Measurements from ENCODE around the gene ABCB7. TPM values are rescaled to one million over a fixed set of nuclear protein-coding genes. Genes with fewer than 3 reads are reported as not detected.
"Not testable (repeated sequence)": the region's sequence is repeated elsewhere in the genome, so short reads cannot be mapped to it uniquely, and the experiment has no call there.

ABCB7 gene
- 29.1 and 31.5 TPM in 2 replicates for total RNA-seq
- long read RNA-seq, full-length matches to known transcripts: 66 of 87 reads
- long read RNA-seq, partial matches to known transcripts: 9 of 87 reads
- long read RNA-seq, other reads (novel, unspliced or antisense): 12 of 87 reads

DNA sequence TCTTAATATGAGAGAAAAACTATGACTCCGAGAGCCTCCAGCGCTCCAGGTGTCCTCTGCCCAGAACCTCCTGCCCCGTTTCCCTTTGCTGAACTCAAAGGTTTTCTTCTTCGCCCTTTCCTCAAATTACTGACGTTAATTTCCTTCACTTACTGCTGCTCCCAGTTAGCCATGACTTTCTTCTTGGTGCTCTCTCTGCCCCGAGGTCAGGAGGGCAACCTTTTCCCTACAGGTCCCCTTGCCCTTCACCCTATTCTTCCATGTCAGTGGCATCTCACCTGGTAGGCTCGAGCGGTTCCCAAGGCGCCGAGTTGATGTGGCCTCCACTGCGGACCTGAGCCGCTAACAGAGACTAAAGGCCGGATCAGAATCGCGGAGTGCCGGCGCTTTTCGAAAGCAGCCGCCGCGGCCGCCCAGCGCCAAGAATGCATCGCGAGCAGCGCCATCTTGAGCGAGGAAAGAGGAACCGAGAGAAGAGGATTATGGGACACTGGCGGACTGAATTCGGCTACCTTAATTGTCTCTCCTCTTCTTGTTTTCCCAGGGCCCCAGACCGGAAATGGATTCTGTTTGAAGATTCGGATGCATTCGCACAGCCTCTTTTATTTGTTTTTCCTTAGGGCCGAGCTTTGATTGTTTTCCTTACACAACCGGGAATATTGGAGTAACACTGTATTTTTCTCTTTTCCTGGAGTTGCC lies at the start of gene ABCB7:
Gene ABCB7 (minus strand): TSS at position 457 of the 699 bp plus-strand sequence. CDS start 11 bp downstream, at position 446.
- Mint-ChIP-seq H3K36me3 (ENCODE audit: low read depth) (peaks cover 2% of the 10 kb centered on the region), H3K9me3 (no peaks in the 10 kb centered on the region), H3K27ac (ENCODE audit: unreplicated experiment) (peak within 1 kb of the TSS; percentile 90), H3K27me3 (ENCODE audit: low read depth) (no peaks in the 10 kb centered on the region), H3K4me1 (peaks cover 30% of the 10 kb centered on the region), H3K4me3 (peak within 1 kb of the TSS; percentile 98)
- TF ChIP-seq, protein P1, sequence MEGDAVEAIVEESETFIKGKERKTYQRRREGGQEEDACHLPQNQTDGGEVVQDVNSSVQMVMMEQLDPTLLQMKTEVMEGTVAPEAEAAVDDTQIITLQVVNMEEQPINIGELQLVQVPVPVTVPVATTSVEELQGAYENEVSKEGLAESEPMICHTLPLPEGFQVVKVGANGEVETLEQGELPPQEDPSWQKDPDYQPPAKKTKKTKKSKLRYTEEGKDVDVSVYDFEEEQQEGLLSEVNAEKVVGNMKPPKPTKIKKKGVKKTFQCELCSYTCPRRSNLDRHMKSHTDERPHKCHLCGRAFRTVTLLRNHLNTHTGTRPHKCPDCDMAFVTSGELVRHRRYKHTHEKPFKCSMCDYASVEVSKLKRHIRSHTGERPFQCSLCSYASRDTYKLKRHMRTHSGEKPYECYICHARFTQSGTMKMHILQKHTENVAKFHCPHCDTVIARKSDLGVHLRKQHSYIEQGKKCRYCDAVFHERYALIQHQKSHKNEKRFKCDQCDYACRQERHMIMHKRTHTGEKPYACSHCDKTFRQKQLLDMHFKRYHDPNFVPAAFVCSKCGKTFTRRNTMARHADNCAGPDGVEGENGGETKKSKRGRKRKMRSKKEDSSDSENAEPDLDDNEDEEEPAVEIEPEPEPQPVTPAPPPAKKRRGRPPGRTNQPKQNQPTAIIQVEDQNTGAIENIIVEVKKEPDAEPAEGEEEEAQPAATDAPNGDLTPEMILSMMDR (conservative IDR thresholded peaks at IDR 0.05): no peak
- DNase-seq (ENCODE audit: low read depth, low spot score): peak; percentile 42

DNA sequence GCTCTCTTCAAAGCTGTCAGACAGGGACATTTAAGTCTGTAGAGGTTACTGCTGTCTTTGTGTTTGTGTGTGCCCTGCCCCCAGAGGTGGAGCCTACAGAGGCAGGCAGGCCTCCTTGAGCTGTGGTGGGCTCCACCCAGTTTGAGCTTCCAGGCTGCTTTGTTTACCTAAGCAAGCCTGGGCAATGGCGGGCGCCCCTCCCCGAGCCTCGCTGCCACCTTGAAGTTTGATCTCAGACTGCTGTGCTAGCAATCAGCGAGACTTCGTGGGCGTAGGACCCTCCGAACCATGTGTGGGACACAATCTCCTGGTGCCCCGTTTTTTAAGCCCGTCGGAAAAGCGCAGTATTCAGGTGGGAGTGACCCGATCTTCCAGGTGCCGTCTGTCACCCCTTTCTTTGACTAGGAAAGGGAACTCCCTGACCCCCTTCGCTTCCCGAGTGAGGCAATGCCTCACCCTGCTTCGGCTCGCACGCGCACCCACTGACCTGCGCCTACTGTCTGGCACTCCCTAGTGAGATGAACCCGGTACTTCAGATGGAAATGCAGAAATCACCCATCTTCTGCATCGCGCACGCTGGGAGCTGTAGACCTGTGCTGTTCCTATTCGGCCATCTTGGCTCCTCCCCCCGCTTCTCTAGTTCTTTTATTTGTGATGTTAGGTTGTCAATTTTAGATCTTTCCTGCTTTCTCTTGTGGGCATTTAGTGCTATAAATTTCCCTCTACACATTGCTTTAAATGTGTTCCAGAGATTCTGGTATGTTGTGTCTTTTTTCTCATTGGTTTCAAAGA lies 32.5 kb upstream of the ABCB7 start:
- H3K27ac Mint-ChIP-seq (ENCODE audit: unreplicated experiment); DNase-seq (ENCODE audit: low read depth, low spot score); H3K9me3 Mint-ChIP-seq; H3K36me3 Mint-ChIP-seq (ENCODE audit: low read depth); H3K4me1 Mint-ChIP-seq; H3K27me3 Mint-ChIP-seq (ENCODE audit: low read depth); H3K4me3 Mint-ChIP-seq: not testable (repeated sequence)

DNA sequence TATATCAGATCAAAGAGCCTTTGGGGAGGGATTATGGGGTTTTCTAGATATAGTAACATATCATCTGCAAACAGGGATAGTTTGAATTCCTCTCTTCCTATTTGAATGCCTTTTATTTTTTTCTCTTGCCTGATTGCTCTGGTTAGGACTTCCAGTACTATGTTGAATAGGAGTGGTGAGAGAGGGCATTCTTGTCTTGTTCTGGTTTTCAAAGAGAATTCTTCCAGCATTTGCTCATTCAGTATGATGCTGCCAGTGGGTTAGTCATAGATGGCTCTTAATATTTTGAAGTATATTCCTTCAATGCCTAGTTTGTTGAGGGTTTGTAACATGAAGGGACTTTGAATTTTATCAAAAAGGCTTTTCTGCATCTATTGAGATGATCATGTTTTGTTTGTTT lies 25.6 kb upstream of the ABCB7 start:
- Mint-ChIP-seq H3K27me3 (ENCODE audit: low read depth) (no peaks in the 10 kb centered on the region), H3K4me3 (no peak overlapping the region), H3K36me3 (ENCODE audit: low read depth) (peaks cover 2% of the 10 kb centered on the region), H3K4me1 (no peaks in the 10 kb centered on the region), H3K9me3 (no peaks in the 10 kb centered on the region), H3K27ac (ENCODE audit: unreplicated experiment) (no peak overlapping the region)
- no peak for DNase-seq (ENCODE audit: low read depth, low spot score)
- TF ChIP-seq, protein P1 (conservative IDR thresholded peaks at IDR 0.05): no peak

DNA sequence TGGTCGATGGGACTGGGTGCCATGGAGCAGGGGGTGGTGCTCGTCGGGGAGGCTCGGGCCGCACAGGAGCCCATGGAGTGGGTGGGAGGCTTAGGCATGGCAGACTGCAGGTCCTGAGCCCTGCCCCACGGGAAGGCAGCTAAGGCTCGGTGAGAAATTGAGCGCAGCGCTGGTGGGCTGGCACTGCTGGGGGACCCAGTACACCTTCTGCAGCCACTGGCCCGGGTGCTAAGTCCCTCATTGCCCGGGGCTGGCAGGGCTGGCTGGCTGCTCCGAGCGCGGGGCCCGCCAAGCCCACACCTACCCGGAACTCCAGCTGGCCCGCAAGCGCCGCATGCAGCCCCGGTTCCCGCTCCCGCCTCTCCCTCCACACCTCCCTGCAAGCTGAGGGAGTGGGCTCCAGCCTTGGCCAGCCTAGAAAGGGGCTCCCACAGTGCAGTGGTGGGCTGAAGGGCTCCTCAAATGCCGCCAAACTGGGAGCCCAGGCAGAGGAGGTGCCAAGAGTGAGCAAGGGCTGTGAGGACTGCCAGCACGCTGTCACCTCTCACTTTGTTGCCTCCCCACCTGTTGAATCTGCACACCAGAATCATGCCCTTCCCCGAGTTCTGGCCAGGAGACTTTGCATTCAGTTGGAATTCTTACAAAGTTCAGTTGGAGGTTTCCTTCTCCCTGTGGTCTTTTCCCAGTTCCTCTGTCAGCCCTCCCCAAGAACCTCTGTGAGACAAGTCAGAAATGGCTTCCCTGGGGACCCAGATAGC lies 23.6 kb upstream of the ABCB7 start:
- H3K4me3 Mint-ChIP-seq; DNase-seq (ENCODE audit: low read depth, low spot score); H3K36me3 Mint-ChIP-seq (ENCODE audit: low read depth); H3K4me1 Mint-ChIP-seq; H3K27ac Mint-ChIP-seq (ENCODE audit: unreplicated experiment); H3K27me3 Mint-ChIP-seq (ENCODE audit: low read depth); H3K9me3 Mint-ChIP-seq: not testable (repeated sequence)

DNA sequence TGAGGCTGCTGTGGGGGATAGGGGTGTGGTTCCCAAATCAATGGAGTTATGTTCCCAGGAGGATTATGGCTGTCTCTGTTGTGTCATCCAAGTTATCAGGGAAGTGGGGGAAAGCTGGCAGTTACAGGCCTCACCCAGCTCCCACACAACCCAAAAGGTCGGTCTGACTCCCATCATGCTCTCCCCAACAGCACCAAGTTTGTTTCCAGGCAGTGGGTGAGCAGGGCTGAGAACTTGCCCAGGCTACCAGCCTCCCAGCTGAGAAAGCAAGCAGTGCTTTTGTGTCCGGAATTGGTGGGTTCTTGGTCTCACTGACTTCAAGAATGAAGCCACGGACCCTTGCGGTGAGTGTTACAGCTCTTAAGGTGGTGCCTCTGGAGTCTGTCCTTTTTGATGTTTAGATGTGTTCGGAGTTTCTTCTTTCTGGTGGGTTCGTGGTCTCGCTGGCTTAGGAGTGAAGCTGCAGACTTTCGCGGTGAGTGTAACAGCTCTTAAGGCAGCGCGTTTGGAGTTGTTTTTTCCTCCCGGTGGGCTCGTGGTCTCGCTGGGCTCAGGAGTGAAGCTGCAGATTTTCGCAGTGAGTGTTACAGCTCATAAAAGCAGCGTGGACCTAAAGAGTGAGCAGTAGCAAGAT lies 16.3 kb upstream of the ABCB7 start:
- H3K9me3 Mint-ChIP-seq; DNase-seq (ENCODE audit: low read depth, low spot score); H3K27ac Mint-ChIP-seq (ENCODE audit: unreplicated experiment); H3K36me3 Mint-ChIP-seq (ENCODE audit: low read depth); H3K4me1 Mint-ChIP-seq; H3K4me3 Mint-ChIP-seq; H3K27me3 Mint-ChIP-seq (ENCODE audit: low read depth): not testable (repeated sequence)

DNA sequence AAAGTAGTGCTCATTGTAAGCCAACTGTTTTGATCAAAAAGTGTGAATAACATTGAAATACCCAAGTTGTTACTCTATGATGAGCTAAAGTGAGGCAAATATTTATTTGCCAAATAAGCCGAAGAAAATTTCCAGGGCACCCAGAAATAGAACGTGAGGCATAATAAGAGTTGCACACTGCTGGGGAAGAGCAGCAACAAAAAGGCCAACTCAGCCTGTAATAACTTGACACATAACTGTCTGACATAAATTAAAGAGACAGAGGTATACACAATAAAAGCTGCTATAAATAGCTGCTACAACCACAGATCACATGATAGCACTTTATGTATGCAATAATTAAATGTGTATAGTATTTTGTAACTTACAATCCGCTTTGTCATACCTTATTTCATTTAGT lies 2.0 kb upstream of the ABCB7 start:
- no peak overlapping the region for H3K4me3 Mint-ChIP-seq
- peaks cover 30% of the 10 kb centered on the region for H3K4me1 Mint-ChIP-seq
- TF ChIP-seq, protein P1 (conservative IDR thresholded peaks at IDR 0.05): no peak
- no peak for DNase-seq (ENCODE audit: low read depth, low spot score)
- H3K9me3 Mint-ChIP-seq: no peaks in the 10 kb centered on the region
- H3K27me3 Mint-ChIP-seq (ENCODE audit: low read depth): no peaks in the 10 kb centered on the region
- H3K36me3 Mint-ChIP-seq (ENCODE audit: low read depth): peaks cover 2% of the 10 kb centered on the region
- no peak overlapping the region for H3K27ac Mint-ChIP-seq (ENCODE audit: unreplicated experiment)

Data from neural crest cell (in vitro differentiated cells).